ENCODE measurements around the gene TMSB4Y. TPM values are rescaled to one million over a fixed set of nuclear protein-coding genes. Genes with fewer than 3 reads are reported as not detected.

TMSB4Y gene
- polyA plus RNA-seq (2014; cell fraction: cytosol; rRNA removed): not detected in 2 replicates
- not detected in 2 replicates for polyA plus RNA-seq (2014; cell fraction: nucleus; rRNA removed)

DNA sequence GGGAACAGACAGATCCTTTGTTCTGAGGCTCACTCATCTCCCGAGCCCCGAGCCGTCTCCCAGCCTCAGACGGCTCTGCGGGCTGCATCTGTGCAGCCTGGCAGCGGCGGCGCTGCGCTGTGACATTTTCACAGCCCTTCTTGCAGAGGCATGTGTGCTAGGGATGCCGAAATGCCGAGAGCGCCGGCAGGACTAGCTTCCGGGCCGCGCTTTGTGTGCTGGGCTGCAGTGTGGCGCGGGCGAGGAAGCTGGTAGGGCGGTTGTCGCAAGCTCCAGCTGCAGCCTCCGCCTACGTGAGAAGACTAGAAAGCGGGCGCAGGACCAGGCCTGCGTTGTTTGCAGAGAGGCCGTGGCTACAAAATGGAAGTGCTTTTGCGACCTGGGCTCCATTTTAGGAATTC, at the start of gene TMSB4Y:
Gene TMSB4Y (plus strand): TSS at position 332 of the 401 bp plus-strand sequence.
- no peak for DNase-seq (ENCODE audit: low spot score)

DNA sequence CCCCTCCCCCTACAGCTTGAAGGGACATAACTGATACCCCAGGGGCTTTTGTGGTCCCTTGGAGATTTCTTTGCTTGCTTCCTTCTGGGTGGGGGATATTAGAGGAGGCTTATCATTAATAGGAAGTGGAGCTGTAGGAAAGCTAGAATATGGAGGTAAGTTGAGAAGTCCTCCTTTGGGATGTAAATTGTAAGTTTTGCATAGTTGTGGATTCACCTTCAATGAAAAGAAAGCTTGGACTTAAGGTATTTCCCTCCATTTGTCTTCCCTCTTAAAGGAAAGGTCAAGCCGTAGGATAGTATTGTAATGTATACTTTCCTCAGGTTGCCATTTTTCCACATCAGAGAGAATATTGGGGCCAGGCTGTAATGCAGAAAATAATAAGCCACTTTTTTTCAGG, 39.5 kb upstream of the TMSB4Y start:
- no peak for DNase-seq (ENCODE audit: low spot score)

DNA sequence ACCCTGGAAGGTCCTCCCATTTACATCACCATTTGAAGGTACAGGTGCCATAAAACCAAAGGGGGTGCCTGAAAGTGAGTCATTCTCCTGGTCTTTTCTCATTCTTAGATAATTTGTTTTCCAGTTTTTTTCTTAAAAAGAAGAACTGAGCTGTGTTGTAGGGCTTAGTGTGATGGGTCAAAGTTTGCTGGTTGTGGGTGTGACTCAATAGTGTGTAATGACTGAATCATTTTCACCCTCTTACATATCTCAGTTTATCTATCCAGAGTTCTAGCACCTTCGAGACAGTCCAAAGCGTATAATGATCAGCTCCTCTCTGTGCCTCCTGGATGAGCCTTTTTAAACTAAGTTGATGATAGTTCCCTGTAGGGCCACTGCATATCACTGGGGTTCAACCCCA, 32.6 kb upstream of the TMSB4Y start:
- no peak for DNase-seq (ENCODE audit: low spot score)

DNA sequence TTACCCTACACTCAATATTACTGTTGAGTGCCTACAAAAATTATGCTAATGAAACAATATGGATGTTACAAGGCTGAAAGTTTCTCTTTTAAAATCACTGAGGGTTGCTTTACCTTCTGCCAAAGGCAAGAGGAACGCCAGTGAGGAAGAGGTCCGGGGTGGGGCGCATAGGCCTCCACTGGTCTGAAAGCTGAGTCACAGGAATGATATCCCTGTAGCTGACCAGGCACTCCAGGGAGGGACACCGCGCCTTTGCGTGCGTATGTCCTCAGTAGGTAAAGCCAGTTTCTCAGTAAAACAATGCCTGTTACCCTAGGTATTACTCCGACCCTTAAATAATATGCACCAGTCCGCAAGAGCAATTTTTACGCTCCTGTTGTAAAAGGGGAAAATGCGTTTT, 1.4 kb upstream of the TMSB4Y start:
- DNase-seq (ENCODE audit: low spot score): no peak

DNA sequence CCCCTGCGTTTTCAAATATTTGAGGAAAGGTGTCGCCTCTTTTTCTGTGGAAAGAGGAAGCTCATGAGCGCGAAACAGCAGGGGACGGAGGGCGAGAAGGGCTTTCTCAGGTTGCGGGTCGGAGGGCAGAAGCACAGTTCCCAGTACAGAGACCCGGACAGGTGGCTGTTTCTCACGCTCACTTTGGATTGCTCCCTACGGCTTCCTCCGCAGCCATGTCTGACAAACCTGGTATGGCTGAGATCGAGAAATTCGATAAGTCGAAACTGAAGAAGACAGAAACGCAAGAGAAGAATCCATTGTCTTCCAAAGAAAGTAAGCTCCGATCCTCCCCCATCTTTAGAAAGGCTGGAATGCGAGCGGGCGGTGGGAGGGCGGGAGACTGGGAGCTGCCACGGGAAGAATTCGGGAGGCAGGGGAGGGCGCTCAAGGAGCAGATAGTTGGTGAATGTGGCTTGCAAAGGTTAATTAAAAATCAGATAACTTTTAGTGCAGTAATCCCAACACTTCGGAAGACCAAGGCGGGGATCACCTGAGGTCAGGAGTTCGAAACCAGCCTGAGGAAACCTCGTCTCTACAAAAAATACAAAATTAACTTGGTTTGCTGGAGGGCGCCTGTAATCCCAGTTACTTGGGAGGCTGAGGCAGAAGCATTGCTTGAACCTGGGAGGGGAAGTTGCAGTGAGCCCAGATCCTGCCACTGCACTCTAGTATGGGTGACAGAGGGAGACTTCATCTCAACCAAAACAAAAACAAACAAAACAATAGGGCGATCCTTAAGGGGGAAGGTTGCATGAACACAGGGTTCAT, 627 bp downstream of the TMSB4Y start:
- DNase-seq (ENCODE audit: low spot score): no peak

DNA sequence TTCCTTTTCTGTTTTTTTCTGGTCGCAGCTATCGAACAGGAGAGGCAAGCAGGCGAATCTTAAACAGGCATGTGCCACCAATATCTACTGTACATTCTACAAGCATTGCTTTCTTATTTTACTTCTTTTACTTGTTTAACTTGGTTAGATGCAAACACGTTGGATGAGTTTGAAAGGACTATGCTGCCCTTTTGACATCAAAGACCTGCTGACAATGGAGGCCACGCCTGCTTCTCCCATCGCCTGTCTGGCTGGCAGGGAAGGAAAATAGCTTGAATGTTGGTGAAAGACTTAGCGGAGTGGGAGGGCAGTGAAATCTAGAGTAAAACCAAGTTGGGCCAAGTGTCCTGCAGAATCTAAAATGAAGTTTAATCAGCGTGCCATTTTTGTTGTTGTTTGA, 1.5 kb downstream of the TMSB4Y start:
- no peak for DNase-seq (ENCODE audit: low spot score)

DNA sequence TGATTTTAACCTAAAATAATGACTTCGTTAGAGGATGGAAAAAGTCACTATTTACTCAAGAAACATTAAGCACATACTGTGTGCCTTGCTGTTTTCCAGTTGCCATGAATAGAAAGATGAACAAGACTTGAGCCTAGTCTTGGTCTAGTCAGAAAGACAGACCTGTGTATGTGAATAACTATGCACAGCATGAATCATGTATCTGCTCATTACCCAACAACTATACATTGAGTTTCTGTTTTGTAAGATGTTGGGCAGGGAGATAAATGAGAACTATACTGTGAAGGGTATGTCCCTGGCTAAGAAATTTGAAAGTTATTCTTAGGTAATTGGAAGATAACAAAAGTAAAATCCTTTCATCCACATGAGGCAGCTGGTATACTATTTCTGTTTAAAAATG, 4.3 kb downstream of the TMSB4Y start:
- no peak for DNase-seq (ENCODE audit: low spot score)

DNA sequence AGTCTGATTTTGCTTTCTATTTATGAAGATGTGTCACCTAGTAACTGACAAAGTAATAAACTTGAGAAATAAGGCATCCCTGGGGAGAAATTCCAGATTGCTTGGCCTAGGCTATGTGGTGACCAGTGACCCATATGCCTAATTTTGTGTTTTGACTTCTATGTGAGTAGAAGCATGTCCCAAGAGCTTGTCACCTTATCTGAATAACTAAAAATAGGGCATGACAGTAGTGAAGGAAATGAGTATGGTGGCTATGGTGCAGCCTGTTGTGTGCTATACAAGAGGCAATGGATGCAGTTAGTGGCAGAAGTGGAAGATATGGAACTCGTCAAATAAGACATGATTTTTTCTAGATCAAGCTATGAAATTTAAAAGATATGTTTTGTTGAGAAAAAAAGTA, 15.3 kb downstream of the TMSB4Y start:
- no peak for DNase-seq (ENCODE audit: low spot score)

DNA sequence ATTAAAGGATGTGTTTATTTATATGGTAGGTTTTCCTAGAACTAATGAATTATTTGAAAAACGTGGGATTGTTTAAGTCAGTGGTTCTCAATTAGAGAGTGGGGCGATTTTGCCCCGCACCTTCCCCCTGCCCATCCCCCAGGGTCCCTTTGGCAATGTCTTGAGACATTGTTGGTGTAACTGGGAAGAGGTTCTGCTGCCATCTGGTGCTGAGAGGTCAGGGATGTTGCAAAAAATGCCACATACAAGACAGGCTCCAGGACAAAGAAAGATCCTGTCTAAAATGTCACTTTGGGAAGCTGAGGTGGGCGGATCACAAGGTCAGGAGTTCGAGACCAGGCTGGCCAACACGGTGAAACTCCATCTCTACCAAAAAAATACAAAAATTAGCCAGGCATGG, 25.8 kb downstream of the TMSB4Y start:
- no peak for DNase-seq (ENCODE audit: low spot score)

DNA sequence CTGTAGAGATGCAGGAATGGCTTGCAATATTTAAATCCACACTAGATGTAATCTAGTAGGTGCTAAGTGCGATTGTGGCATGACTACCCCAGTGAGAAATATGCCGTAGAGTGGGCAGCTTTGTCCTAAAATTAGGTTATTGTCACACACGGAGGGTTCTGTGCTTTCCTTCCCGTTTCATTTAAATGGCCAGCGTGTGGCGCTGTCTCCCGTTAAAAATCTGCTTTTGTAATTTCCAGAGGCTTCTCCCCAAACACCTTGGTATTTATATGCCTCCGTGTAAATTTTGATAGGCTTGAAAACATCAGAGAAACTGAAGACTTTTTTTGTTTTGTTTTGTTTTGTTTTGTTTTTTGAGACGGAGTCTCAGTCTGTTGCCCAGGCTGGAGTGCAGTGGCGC, 34.9 kb downstream of the TMSB4Y start:
- DNase-seq (ENCODE audit: low spot score): no peak

DNA sequence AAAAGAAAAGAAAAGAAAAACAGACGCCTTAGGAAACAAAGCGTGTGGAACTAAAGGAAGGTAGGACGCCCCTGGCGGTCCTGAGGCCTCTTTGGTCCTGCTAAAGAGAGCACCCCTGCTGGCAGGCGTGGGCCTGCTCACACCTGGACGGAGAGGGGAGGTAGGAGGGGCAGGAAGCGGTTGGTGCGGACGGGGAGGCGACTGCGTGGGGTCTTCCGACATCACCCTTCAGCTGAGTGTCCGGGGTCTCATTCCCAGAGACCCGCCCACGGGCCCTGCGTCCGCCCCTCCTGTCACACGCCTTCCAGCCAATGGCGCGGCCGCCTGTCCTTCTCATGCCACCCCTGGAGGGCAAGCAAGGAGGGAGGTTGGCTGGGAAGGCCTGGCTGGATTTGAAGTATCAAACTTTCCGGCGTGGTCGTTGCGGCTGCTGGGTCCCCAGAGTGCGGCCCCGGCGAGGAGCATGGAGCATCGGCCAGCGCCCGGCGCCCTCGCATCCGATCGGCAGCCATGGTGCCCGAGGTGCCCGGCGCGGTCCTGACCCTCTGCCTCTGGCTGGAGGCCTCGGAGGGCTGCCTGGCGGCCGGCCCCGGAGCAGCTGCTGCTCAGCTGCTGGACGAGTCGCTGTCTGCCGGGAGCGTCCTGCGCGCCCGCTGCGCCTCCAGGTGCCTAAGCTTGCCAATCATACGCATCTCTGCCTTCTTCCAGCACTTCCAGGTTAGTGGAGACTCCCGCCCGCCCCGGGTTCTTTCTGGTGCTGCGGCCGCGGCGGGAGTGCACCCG, 47.8 kb downstream of the TMSB4Y start:
- no peak for DNase-seq (ENCODE audit: low spot score)

DNA sequence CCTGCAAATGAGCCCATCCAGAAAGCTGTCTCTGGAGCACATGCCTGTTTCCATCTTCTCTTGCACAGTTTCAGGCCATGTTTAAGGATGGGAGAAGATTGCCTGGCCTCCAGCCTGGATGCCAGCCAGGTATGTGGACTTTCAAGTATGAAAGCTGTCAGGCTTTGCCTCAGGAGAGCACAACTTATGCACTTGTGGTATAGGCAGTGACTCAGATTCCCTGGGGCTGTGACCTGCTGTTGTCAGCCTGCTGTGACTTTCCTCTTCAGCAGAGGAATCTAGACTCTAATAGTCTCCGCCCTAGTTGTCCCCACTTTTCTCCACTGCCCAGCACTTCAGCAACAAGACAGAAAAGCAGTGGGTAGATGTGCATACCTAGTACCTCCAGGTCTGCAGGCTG, 51.0 kb downstream of the TMSB4Y start:
- DNase-seq (ENCODE audit: low spot score): no peak
